HG03025 (cell line): ENCODE measurements around the gene COL28A1.

Experiments
- ATAC-seq: cut with Tn5 transposase; IDR thresholded peaks from one replicate; pipeline ENCODE4 v1.9.1; 2021; ENCODE audit warnings: mild to moderate bottlenecking, moderate library complexity; ENCODE audit not compliant: unreplicated experiment, low FRiP score

The COL28A1 gene

GRCh38 chr7:7522421-7522820, 13.3 kb downstream of the COL28A1 start:
- no peak for ATAC-seq

DNA sequence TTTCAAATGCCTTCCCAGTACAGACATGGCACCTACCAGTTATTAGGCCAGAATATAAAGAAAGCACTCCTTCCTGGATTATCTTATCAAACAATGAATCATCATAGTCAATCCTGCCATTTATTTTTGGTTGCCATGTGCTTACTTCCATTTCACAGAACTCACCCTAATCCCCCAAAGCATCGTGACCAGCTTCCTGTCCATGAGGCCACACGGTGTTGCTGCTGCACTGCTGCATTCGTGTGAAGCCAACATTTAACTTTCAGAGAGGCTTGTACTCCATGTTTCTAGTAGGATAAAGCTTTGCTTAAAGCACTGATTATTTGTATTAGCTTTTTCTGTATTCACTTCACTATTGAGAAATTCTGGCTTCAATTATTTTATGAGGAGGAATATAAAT, 14.4 kb downstream of the COL28A1 start:
- ATAC-seq, result no peak

- ATAC-seq, result no peak
These were observed 16.1 kb downstream of the COL28A1 start for GRCh38 chr7:7519528-7519927.

- ATAC-seq, result no peak
These were observed 16.6 kb downstream of the COL28A1 start for GRCh38 chr7:7519056-7519455.

DNA sequence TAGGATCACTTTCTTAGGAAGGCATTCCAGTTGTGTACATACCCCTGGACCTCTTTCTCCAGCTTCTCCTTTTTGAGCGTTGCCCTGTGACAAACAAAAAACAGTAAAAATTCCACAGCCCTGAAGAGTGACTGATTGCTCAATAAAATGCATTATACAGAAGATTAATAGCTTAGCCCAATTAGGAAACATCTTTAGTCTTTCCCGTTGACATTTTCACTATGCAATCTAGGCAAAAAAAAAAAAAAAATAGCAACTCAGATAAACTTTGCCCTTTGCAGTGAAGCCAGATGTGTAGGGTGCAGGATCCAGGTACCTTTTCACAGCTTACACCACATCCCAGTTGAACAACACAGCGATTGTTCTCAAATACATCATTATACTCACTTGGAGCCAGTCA, 17.9 kb downstream of the COL28A1 start:
- no peak for ATAC-seq

GRCh38 chr7:7516662-7517061, 19.0 kb downstream of the COL28A1 start:
- no peak for ATAC-seq

DNA sequence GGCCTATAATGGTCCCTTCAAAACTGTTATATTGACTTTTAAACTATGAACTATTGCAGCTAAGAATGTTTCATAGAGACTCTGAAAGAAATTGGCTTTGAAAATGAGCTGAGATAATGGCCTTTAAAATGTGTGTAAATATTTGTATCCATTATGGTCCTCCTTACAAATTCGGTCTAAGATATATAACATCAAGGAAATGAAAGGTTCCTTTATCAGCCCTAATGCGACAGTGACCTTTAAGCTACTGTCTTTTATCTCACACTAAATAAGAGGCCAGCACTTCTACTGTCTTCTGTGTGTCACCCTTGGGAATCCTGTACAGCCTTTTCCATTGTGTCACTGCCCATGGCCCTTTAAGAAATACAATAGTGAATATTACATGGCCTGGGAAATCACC, 19.5 kb downstream of the COL28A1 start:
- no peak for ATAC-seq

- no peak for ATAC-seq
These were observed 22.6 kb downstream of the COL28A1 start for GRCh38 chr7:7512861-7513597.

DNA sequence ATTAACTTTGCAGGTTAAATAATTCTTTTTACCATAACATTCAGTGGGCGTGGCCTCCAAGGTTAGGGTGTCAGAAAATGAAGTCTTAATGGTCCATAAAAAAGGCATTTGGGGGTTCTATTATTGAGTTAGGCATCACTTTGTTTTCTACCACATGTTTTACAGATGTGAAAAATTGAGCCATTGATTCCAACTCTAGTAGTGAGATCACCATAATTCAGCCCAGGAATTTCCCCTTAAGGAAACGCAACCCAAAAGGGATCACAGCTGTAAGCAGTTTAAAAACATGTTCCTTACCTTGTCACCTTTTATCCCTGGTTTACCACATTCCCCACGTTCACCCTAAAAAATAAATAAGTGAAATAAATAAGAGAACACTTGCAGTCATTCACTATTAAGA, 24.9 kb downstream of the COL28A1 start:
- no peak for ATAC-seq

- no peak for ATAC-seq
These were observed 29.8 kb downstream of the COL28A1 start for GRCh38 chr7:7505915-7506314.

- no peak for ATAC-seq
These were observed 30.6 kb downstream of the COL28A1 start for GRCh38 chr7:7504910-7505704.

GRCh38 chr7:7499892-7500291, 35.8 kb downstream of the COL28A1 start:
- no peak for ATAC-seq

GRCh38 chr7:7498856-7499255, 36.8 kb downstream of the COL28A1 start:
- ATAC-seq, result no peak

- no peak for ATAC-seq
These were observed 39.4 kb downstream of the COL28A1 start for GRCh38 chr7:7496311-7496710.

- ATAC-seq, result no peak
These were observed 40.5 kb downstream of the COL28A1 start for GRCh38 chr7:7495171-7495570.

DNA sequence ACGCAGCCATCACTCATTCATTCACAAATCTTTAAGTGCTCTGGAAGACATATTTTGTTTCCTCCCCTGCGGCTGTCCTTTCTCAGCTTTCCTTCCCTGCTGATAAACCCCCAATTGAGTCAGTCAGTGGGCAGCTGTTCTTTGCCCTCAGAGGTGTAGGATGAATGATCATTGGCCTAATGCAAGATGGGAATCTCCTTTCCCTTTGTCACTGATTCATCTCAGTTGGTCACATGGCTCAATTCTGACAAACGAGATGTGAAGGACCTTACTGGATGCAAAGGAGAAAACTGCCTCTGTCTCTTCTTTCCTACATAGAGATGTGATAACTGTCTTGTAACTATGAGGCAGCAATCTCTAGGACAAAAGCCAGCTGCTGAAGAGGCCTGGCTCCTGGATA, 44.6 kb downstream of the COL28A1 start:
- ATAC-seq, result no peak

GRCh38 chr7:7490003-7490402, 45.7 kb downstream of the COL28A1 start:
- ATAC-seq, result no peak

GRCh38 chr7:7489546-7489945, 46.1 kb downstream of the COL28A1 start:
- ATAC-seq, result no peak

DNA sequence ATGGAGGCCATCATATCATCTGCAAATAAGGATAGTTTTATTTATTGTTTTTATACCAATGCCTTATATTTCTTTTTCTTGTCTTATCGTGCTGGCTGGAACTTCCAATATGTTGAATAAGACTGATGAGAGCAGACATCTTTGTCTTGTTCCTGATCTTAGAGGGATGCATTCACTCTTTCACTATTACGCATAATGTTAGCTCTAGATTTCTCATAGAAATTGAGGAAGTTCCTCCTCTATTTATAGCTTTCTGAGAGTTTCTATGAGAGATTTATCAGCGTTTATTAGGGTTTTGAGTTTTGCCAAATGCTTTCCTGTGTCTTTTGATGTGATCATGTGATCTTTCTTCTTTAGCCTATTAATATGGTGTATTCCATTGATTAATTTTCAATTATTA, 49.3 kb downstream of the COL28A1 start:
- ATAC-seq, result no peak

- ATAC-seq, result no peak
These were observed 51.6 kb downstream of the COL28A1 start for GRCh38 chr7:7484072-7484471.

- no peak for ATAC-seq
These were observed 53.9 kb downstream of the COL28A1 start for GRCh38 chr7:7481802-7482201.

GRCh38 chr7:7479275-7479805, 56.3 kb downstream of the COL28A1 start:
- no peak for ATAC-seq
